RKO (cell line): ENCODE results near the gene QRFP.

Source experiments
- DNase-seq: peaks from one replicate; pipeline ENCODE4 v3.0.0-alpha.2; 2016; ENCODE audit warnings: low spot score

QRFP gene

GRCh38 chr9:130896233-130897014 is at the start of gene QRFP:
TSS of gene QRFP (minus strand) at chr9:130896812. CDS start at chr9:130893838, 2,974 bp downstream.
- DNase-seq, result no peak

GRCh38 chr9:130945173-130945572 is 48.6 kb upstream of the QRFP start:
- no peak for DNase-seq

GRCh38 chr9:130944510-130945058 is 48.0 kb upstream of the QRFP start:
- no peak for DNase-seq

GRCh38 chr9:130943777-130944176 is 47.2 kb upstream of the QRFP start:
- no peak for DNase-seq

- no peak for DNase-seq
Observed at GRCh38 chr9:130943221-130943620, 46.6 kb upstream of the QRFP start.

GRCh38 chr9:130942679-130943078 is 46.1 kb upstream of the QRFP start:
- no peak for DNase-seq

GRCh38 chr9:130942084-130942483 is 45.5 kb upstream of the QRFP start:
- no peak for DNase-seq

- peak; percentile 60 for DNase-seq
Observed at GRCh38 chr9:130940693-130941576, 44.3 kb upstream of the QRFP start.

GRCh38 chr9:130940027-130940549 is 43.5 kb upstream of the QRFP start:
- DNase-seq, result no peak

GRCh38 chr9:130939405-130940026 is 42.9 kb upstream of the QRFP start:
- DNase-seq, result no peak

GRCh38 chr9:130938652-130939404 is 42.2 kb upstream of the QRFP start, which contains the start of gene FIBCD1:
TSS of gene FIBCD1 (minus strand) at chr9:130939247. CDS start at chr9:130938607, 640 bp downstream.
- DNase-seq, result peak; percentile 85

- DNase-seq, result no peak
Observed at GRCh38 chr9:130938184-130938651, 41.6 kb upstream of the QRFP start.

- no peak for DNase-seq
Observed at GRCh38 chr9:130937146-130938076, 40.8 kb upstream of the QRFP start.

- no peak for DNase-seq
Observed at GRCh38 chr9:130936285-130937117, 39.9 kb upstream of the QRFP start.

- peak; percentile 43 for DNase-seq
Observed at GRCh38 chr9:130935648-130936271, 39.1 kb upstream of the QRFP start.

GRCh38 chr9:130934702-130935647 is 38.4 kb upstream of the QRFP start:
- DNase-seq, result no peak

GRCh38 chr9:130934246-130934645 is 37.6 kb upstream of the QRFP start:
- DNase-seq, result no peak
